IPS-NIHi11 (cell line): ENCODE measurements around the gene CPLANE2.
"Not testable (repeated sequence)": the region's sequence is repeated elsewhere in the genome, so short reads cannot be mapped to it uniquely, and the experiment has no call there.

ENCODE experiments used
- DNase-seq: peaks from one replicate; pipeline ENCODE4 v3.0.0; 2012; ENCODE audit warnings: mixed read lengths, low spot score

CPLANE2 gene, protein sequence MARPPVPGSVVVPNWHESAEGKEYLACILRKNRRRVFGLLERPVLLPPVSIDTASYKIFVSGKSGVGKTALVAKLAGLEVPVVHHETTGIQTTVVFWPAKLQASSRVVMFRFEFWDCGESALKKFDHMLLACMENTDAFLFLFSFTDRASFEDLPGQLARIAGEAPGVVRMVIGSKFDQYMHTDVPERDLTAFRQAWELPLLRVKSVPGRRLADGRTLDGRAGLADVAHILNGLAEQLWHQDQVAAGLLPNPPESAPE

DNA sequence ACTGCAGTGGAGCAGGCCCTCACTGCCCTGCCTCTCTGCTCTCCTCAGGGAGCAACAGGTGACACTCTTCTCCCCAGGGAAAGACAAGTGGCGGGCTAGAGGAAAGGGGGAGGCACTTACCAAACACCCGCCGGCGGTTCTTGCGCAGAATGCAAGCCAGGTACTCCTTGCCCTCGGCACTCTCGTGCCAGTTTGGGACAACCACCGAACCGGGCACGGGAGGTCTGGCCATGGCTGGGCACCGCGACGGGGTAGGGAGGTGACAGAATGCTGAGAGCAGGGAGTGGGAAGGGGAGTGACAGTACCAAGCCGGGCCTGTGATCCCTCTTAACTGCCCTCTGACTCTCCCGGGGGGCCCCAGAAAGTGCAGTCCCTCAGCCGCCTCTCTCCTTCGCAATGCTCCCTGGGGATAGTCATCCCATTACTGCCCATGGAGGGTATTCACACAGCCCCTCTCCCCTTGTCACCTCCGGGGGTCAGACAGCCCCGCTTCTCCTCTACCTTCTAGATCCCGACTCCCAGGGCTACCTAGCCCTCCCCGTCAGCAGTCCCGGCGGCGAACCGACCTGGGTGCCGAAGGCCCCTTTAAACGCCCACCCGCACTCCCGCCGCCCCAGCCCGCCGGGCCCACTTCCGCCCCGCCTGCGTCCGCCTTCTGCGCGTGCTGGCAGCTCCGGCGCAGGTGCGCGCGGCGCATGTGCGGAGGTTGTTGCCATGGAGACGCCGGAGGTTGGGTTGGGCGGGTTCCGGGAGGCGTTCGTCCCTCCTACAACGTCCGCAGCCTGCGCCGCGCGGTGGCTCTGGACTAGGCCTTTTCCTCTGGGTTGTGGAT lies at the start of gene CPLANE2:
Gene CPLANE2, minus strand, starts transcription at position 673 of the 832 bp plus-strand sequence. Its CDS starts 441 bp downstream, at position 232.
- peak; percentile 98 for DNase-seq

DNA sequence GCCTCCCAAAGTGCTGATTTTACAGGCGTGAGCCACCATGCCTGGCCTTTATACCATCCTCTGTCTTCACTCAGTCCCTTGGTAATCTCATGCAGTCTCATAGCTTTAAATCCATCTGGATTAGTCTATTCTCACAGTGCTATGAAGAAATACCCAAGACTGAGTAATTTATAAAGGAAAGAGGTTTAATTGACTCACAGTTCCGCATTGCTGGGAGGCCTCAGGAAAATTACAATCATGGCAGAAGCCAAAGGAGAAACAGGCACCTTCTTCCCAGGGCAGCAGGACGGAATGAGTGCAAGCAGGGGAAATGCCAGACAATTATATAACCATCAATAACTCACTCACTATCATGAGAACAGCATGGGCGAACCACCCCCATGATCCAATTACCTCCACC lies 49.1 kb upstream of the CPLANE2 start:
- DNase-seq, result no peak

DNA sequence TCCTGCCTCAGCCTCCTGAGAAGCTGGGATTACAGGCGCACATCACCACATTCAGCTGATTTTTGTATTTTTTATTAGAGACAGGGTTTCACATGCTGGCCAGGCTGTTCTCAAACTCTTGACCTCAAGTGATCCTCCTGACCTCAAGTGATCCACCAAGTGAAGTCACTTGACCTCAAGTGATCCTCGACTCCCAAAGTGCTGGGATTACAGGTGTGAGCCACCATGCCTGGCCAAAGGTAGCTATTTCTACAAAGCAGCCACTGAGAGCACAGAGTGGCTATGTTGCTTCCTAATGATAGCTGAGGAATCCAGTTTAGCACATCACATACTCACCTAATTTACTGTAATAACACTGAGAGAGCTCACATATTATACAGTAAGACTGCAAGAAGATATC lies 44.8 kb upstream of the CPLANE2 start:
- DNase-seq, result no peak

DNA sequence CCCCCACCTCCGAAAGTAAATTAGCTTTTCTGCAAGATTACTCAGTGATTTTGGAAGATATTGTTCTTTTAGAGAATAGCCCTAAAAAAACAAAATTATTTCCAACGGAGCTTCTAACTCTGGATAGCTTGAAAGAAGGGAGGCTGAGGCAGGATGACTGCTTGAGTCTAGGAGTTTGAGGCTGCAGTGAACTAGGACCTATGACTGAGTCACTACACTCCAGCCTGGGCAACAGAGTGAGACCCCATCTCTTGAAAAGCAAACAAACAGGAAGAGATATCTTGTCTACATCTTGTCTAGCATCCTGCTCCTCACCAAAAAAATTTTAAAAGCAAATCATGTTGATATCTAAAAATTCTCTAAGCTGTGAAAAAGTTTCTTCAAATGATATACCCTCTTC lies 42.2 kb upstream of the CPLANE2 start:
- no peak for DNase-seq

DNA sequence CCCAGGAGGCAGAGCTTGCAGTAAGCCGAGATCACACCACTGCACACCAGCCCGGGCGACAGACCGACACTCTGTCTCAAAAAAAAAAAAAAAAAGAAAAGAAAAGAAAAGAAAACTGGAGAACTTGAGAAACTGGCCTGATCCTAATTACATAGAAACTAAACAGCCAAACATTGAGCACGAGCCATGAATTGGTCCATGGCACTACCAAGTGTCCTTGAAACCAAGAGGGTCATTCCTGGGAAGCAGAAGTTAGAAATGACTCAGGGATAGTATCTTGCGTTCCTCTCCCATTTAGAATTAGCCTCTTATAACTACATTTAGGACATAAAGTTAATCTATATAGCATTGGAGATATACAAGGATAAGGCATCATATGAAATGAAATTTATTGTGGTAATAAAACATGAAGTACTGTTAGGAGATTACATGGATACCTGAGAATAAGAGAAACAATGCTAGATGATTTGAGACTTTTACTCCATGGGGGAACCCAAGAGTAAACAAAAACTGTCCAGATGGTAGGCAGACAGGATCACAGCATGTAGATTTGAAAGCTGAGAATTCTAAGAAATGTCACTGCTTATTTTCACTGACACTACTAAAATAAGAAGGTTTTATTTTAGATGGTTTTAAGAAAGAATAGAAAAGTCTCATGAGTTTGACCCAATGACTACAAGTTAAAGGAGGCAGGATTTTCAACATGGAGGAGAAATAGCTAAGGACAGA lies 39.5 kb upstream of the CPLANE2 start:
- DNase-seq, result no peak

DNA sequence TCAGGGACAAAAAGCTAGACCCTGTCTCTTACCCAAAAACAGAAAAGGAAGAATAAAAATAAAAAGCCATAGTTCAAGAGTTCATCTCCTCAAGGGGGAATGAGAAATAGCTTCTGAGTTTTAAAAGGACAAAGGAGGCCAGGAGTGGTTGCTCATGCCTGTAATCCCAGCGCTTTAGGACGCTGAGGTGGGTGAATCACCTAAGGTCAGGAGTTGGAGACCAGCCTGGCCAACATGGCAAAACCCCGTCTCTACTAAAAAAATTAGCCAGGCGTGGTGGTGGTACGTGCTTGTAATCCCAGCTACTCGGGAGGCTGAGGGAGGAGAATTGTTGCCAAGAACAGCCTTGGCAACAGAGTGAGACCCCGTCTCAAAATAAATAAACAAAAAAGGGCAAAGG lies 38.6 kb upstream of the CPLANE2 start:
- DNase-seq, result no peak

DNA sequence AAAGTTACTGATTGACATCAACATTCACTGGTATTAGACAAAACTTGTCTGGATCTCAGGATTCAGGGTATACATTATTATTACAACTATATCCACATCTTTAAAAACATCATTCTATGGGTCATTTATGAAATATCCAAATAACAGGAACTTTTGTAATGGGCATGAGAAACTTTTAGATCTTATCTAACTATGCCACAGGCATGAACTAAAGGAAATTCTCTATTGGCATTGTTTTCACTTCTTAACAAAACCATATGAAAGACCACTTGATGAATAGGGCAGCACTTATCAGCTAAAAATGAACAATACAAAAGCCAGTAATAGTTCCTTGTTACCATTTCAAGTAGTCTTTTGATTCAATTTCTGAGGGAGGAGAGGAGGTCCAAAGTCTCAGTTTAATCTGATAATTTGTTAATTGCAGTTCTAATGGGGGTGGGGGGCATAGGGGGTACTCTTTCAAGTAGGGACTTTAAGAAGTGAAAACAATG lies 30.8 kb upstream of the CPLANE2 start:
- no peak for DNase-seq

DNA sequence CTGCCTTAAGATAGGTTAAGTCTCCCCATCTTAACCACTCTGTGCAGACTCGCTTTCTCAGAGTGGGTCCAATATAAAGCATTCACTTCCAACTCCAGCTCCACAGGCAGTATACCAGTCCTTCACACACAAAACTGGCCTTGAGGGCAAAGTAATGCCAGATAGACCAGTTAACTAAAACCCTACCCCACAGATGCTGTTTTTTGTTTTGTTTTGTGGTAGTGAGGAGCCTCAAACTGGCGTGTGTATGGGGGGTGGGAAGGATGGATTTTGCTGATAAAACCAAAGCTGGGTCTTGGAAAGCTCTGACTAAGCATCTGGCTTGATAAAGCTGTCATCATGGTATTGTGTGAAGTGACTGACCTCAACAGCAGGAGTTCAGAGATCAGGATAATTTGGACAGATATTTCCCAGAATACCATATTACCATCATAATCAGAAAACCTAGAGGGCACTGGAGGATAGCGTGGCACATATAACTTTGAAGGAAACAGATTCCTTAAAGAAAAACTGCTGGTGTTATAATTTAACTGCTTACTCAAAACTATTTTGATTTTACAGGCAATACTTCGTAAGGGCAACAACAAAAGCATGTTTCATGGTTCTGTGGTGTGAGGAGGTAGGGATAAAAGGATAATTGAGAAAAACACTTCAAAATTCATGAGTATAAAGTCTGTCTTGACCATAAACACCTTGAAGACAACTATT lies 29.6 kb upstream of the CPLANE2 start:
- no peak for DNase-seq

DNA sequence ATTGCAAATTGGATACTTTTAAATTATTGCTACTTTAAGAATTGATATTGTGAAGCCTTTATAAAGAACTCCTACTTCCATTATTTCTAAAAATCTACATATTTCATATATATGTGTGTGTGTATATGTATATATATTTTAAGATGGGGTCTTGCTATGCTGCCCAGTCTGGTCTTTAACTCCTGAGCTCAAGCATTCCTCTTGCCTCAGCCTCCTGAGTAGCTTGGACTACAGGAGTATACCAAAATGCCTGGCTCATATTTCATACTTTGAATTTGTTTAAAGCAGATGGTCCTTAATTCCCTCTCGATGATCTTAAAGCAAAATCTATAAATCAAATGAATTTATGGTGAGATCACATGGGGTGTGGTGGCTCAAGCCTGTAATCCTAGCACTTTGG lies 25.1 kb upstream of the CPLANE2 start:
- DNase-seq, result no peak

DNA sequence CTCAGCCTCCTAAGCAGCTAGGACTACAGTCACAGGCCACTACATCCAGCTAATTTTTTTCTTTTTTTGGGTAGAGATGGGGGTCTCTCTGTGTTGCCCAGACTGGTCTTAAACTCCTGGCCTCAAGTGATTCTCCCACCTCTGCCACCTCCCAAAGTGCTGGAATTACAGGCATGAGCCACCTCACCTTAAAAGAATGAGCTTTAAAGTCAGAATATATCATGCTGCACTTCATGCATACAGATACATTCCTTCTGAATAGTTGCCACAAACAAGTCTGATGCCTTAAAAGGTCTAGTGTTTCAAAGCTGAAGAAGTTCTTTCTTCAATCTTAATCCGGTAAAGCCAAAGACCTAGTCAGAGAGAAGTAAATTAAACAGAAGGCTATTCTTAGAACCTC lies 23.8 kb upstream of the CPLANE2 start:
- no peak for DNase-seq

DNA sequence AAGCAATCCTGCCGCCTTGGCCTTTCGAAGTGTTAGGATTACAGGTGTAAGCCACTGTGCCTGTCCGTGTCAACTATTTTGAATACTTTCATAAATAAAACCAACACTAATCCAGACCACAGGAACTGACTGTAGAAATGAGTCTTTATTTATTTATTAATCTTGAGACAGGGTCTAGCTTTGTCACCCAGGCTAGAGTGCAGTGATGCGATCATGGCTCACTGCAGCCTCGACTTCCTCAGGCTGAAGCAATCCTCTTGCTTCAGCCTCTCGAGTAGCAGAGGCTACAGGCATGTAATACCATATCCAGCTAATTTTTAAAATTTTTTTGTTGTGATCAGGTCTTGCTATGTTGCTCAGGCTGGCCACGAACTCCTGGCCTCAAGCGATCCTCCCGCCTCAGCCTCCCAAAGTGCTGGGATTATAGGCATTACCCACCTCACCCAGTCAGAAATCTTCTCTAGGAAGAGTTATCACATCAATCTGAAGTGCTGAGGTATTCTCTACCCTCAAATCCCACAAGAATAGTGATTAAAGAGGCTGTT lies 21.7 kb upstream of the CPLANE2 start:
- no peak for DNase-seq

DNA sequence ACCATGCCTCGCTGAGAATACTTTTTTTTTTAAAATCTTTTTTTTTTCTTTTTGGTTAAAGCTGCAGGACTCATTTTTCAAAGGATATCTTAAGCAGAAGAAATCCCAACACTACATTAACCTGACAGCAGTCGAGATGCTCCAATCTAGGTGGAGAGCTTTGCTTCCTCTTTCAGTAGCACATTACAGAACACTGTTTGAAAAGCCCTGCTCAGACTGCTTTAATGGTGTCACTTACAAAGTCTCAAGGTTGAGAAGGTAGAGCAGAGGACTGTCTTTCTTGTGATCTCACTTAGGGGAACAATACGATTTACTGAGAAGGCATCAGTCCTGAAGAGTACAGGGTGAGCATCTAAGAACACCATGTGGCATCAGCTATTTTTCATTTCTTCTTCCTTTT lies 21.0 kb upstream of the CPLANE2 start:
- no peak for DNase-seq

DNA sequence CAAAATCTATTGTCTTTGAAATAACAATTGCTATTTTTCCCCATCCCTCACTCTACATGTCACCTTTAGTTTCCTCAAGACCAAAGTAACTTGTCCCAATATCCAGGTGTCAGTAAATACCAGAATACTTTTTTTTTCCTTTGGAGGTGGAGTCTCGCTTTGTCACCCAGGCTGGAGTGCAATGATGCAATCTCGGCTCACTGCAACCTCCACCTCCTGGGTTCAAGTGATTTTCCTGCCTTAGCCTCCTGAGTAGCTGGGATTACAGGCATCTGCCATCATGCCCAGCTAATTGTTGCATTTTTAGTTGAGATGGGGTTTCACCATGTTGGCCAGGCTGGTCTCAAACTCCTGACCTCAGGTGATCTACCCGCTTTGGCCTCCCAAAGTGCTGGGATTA lies 20.6 kb upstream of the CPLANE2 start:
- DNase-seq, result not testable (repeated sequence)

DNA sequence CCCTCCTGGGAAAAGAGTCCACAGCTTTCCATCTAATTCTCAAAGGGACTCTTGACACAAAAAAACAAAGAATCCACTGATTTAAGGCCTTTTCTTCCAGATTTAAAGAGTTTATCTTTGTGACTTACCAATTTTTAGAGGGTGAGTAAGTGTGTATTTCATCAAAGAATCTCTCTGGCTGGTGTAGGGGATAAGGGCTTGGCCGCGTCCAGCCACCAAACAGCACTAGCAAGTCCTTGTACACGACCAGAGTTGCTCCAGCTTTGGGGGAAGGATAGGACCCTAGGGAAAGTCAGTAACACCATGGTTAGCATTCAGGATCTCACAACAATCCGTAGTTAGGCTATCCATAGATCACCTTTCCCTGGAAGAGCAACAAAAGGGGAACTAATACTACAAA lies 19.5 kb upstream of the CPLANE2 start:
- no peak for DNase-seq

DNA sequence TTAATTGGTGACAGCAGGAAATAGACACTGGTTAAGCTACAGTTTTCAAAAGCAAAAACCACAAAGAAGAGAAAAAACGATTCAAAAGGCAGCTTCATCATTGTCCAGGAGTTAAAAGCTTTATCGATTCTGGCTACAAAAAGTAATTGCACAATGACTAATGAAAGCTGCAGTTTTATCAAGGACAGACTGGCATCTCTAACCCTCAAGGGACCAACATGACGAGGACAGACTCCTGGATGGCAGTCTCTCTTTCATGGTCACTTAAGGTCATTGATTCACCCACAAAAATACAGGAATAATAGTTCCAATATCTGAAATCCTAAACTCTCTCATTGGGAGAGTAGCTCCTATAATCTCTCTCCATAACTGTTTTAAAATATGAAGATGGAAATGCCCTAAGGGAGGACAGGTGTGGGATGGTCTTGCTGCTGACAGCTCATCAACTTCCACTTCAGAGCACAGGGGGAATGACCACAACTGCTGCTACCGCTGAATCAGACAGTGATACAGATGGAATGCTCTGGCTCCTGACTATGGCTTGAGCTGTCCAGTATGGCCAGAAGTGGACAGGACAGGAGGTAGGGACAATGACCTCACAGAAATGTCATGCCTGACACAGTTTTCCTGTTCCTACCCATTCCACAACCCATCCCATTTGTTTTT lies 17.4 kb upstream of the CPLANE2 start:
- no peak for DNase-seq

DNA sequence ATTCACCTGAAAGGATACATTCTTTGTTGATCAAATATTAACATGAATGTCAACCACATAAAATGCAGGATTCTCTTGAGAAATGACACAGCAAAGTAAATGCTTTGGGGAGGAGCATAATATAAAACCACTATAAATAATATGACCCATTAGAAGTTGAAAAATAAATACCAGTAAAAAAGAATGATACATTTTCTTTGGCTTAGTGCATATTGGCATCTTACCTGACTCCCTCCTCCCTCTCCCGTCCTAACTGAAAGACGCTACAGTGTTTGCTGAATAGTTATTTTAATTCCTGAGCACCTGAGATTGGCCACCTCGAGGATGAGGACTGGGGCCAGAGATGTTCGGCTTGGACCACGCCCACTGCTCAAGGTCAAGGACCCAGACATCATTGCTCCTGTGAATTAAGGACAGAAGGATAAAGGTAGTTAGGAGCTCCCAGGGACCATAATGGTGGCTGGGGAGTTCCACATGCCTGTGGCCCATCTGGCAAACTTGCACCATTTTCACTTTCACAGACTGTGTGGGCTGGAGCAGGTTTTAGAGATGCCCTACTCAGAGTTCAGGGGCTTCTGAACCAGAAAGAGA lies 16.4 kb upstream of the CPLANE2 start:
- no peak for DNase-seq

DNA sequence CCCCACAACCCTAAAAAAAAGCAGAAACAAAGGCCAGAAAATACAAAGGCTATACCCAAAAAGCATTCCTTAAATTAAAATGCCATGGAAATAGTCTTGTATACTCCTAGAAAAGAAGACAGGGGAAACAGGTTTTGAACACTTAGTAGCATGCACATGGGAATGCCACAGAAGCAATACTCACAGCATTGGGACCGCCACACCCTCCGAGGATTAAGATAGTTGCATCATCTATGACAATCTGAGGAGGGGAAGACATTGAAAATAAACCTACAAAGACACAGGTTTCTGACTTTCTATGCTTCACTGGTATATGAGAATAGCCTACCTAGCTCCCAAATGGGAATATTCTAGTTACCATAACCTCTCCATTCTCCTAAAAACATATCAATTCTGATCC lies 15.9 kb upstream of the CPLANE2 start:
- no peak for DNase-seq

DNA sequence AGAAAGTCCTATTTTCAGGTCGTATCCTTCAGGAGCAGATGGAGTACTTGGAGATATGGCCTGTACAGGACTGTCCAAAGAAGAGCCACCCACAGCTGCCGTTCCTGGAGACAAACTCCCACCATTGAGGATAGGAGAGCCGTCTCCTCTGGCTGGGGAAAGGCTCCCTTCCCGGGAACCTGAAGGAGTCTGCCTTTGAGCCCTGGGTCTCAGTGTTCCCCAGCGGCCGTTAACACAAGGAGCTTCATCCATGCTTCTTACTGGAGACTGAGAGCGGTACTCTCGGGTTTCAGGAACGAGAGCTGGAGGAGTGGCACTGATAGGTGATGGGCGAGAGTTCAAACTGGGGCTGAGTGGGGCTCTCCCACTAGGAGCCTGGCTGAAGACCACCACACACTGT lies 14.4 kb upstream of the CPLANE2 start:
- DNase-seq, result no peak

DNA sequence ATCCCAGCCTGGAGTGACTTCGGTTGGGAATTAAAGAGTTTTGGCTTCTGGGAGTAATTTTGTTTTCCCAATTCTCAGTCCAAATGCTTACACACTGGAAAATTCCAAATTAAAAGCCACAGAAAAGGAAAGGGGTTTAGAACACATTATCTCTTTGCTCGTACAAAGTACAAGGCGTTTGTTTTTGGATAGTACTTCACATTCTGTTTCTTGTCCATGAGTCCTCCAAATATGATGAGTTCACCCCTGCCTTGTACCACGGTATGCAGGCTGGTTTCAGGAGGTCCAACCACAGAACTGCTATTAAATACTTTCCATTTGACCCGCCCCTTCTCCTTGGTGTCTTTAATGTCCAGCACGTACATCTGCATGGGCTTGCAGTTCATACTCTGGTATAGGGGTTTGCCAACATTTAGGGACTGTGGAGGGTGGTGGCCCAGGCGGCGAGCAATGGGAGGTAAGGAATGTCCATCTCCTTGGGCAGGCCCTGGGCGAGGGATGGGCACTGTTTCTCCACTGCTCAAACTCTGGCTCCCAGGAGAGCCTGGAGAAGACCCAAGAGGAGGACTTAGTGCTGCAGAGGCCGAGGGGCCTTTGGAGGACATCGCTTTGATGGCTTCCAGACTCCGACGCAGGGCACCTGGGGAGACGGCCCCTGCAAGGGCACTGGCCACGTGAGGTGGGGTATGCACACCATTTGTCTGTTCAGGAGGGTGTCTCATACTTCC lies 13.7 kb upstream of the CPLANE2 start:
- no peak for DNase-seq

DNA sequence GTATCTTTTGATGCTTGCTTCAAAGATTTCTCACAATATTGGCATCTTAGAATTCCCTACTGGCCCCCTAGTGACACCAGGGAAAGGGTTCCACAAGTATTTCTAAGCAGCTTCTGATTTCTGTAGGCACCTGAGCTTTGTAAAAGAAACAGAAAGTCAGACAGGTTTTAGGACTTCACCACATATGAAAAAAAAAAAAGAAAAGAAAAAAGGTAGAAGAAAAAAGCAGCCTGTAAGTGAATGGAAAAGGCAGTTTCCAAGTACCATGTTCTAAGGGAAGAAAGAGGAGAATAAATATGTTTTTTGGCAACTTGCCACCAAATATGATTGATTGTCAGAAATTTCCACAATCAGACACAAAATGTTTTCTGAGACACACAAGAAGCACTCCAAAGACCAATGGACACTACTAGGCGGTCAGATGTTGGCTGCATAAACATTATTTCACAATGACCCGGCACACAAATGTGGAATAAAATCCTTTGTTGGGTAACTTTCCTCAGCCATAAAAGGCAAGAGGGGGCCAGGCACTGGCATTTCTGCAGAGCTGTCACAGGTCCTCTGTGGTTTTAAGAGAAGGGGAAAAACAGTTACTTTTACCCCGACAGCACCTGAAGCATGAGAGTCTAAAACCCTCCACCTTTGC lies 12.7 kb upstream of the CPLANE2 start:
- DNase-seq, result no peak
